Upper lobe of left lung (tissue), 4 donors: ENCODE data around the gene CD247.

ENCODE experiments used
- CTCF ChIP-seq, 6 experiments: fragments of 450-650 bp in 4 of 6; fragments of 200-600 bp in 2 of 6; sonication (generic) in 2 of 6; IDR thresholded peaks; one replicate each; pipeline ENCODE4 v1.5.1; 2016 to 2019; ENCODE audit warnings: antibody characterized with exemption in 6 of 6
- EP300 ChIP-seq, 4 donors: sonication (generic); formaldehyde crosslinking; IDR thresholded peaks; one replicate each; pipeline ENCODE4 v1.5.1; 2017; ENCODE audit warnings: antibody characterized with exemption in 4 of 4, control low read depth in 2 of 4
- POLR2A ChIP-seq, 4 donors: fragments of 450-650 bp; IDR thresholded peaks; one replicate each; pipeline ENCODE4 v1.5.1; 2016 to 2017; ENCODE audit warnings: antibody characterized with exemption in 4 of 4, mild to moderate bottlenecking in 2 of 4
- POLR2AphosphoS5 ChIP-seq, 2 donors: sonication (generic); formaldehyde crosslinking; IDR thresholded peaks; one replicate each; pipeline ENCODE4 v1.5.1; 2017; ENCODE audit warnings: antibody characterized with exemption in 2 of 2

GRCh38 chr1:167491586-167492461, 26.5 kb downstream of the CD247 start:
- TF ChIP-seq CTCF (IDR thresholded peaks at IDR 0.05) (no peak), POLR2AphosphoS5 (IDR thresholded peaks at IDR 0.05) (no peak), POLR2A (IDR thresholded peaks at IDR 0.05) (no peak), EP300 (IDR thresholded peaks at IDR 0.05) (no peak)
